CD4-positive, alpha-beta T cell treated with Interleukin-21 for 1 hour (primary cell): Measurements from ENCODE around the gene FSTL3.
"Not testable (repeated sequence)": the region's sequence is repeated elsewhere in the genome, so short reads cannot be mapped to it uniquely, and the experiment has no call there.

Experiments used
- DNase-seq: peaks from one replicate; pipeline ENCODE4 v3.0.0-alpha.2; 2020

FSTL3 gene

GRCh38 chr19:682678-683320 is 6.6 kb downstream of the FSTL3 start:
- DNase-seq: no peak

- DNase-seq: no peak
Measured at GRCh38 chr19:685454-685931, 9.3 kb downstream of the FSTL3 start.

- no peak for DNase-seq
Measured at GRCh38 chr19:686589-687297, 10.6 kb downstream of the FSTL3 start.

- no peak for DNase-seq
Measured at GRCh38 chr19:687569-688166, 11.5 kb downstream of the FSTL3 start.

- DNase-seq: no peak
Measured at GRCh38 chr19:688214-688613, 12.0 kb downstream of the FSTL3 start.

- no peak for DNase-seq
Measured at GRCh38 chr19:688992-689391, 12.8 kb downstream of the FSTL3 start.

GRCh38 chr19:690203-690602 is 14.0 kb downstream of the FSTL3 start:
- no peak for DNase-seq

- DNase-seq: no peak
Measured at GRCh38 chr19:694481-695351, 18.5 kb downstream of the FSTL3 start.

DNA sequence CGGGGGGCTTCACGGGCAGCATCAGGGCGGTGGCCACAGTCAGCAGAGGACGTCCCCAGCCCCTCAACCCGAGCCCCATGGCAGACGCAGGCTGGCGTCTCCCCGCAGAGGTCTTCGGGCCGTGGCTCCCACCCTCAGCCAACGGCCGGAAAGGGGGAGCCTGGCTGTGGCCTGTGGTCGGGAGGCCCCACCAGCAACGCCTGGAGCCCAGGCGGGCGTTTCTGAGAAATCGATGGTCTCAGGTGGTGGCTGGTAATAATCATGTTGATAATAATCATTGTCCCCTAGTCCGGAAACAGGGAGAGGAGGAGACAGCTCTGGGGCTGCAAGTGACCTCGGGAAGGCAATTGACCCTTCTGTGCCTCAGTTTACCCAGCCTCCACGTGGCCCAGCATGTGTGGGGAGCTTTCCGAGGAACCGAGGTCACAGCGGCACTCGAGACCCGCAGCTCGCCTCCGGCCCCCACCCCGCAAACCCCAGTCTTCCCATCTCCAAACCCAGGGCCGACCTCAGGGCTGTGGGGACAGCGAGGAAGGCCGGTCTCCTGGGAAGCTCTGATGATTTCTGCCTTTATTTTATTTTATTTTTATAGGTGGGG is 19.3 kb downstream of the FSTL3 start, which contains the start of gene PRSS57:
Gene PRSS57 (minus strand): TSS at position 101 of the 598 bp plus-strand sequence. CDS start 22 bp downstream, at position 79.
- no peak for DNase-seq

DNA sequence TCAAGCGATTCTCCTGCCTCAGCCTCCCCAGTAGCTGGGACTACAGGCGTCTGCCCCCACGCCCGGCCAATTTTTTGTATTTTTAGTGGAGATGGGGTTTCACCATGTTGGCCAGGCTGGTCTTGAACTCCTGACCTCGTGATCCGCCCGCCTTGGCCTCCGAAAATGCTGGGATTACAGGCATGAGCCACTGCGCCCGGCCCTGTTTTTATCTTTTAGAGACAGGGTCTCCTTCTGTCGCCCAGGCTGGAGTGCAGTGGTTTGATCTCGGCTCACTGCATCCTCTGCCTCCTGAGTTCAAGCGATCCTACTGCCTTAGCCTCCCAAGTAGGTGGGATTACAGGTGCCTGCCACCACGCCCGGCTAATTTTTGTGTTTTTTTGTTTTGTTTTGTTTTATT is 22.3 kb downstream of the FSTL3 start:
- not testable (repeated sequence) for DNase-seq

DNA sequence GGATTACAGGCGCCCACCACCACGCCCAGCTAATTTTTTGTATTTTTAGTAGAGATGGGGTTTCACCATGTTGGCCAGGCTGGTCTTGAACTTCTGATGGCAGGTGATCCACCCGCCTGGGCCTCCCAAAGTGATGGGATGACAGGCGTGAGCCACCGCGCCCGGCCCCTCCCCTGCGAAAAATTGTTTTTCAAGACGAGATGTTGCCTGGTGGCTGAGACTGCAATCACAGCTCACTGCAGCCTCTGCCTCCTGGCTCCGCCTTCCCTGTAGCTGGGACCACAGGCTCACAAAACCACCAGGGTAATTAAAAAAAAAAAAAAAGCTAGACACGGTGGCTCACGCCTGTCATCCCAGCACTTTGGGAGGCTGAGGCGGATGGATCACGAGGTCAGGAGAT is 23.7 kb downstream of the FSTL3 start:
- not testable (repeated sequence) for DNase-seq

DNA sequence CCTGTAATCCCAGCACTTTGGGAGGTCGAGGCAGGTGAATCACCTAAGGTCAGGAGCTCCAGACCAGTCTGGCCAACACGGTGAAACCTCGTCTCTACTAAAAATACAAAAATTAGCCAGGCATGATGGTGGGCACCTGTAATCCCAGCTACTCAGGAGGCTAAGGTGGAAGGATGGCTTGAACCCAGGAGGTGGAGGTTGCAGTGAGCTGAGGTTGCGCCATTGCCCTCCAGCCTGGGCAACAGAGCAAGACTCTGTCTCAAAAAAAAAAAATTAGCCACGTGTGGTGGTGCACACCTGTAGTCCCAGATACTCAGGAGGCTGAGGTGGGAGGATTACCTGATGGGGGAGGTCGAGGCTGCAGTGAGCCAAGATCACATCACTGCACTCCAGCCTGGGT is 26.7 kb downstream of the FSTL3 start:
- not testable (repeated sequence) for DNase-seq

GRCh38 chr19:703329-703650 is 27.1 kb downstream of the FSTL3 start:
- no peak for DNase-seq

- DNase-seq: peak; percentile 65
Measured at GRCh38 chr19:703651-704446, 27.7 kb downstream of the FSTL3 start.

GRCh38 chr19:704447-704741 is 28.2 kb downstream of the FSTL3 start:
- DNase-seq: no peak

DNA sequence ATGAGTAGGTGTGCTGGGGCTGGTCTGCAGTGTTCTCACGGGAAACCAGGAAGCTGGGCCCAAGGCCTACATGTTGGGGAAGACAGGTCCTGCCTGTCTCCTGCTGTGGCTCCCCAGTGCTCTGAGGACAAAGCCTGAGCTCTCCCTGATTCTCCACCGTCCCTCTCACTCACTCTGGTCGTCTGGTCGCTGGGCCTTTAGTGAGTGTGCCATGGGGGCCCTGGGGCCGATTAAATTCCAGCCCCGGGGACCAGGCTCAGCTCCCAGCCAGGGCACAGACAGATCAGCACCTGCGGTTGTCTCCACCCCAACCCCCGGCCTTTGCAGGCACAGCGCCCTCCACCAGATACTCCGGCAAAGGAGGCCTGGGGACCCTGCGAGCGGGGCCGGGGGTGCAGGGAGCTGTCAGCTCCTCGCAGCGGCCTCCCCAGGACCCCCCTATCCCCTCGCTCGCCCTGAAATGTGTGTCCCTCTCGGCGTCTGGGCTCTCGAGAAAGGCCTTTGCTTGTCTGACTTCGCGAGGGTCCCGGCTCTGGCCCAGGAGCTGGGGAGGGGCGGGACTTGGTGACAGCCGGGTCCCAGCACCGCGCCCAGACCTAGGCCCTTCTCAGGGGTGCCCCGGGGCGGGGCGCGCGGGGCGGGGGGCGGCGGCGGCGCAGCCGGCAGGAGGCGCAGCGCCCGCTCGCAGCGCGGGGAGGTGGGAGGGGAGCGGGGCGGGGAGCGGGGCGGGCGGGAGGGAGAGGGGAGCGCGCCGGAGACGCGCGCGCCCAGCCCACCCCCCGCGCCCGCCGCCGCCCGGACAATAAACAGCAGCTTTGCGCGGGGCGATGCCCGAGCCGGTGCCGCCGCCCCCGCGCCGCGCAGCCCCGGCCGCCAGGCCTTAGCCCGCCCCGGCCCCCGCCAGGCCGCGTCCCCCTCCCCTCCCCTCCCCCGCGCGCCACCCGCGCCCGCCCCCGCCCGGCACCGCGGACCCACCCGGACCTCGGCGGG is 32.3 kb downstream of the FSTL3 start, which contains the start of gene PALM:
Gene PALM (plus strand): TSS at position 782 of the 990 bp plus-strand sequence. CDS start 212 bp downstream, outside the sequence.
- DNase-seq: no peak

DNA sequence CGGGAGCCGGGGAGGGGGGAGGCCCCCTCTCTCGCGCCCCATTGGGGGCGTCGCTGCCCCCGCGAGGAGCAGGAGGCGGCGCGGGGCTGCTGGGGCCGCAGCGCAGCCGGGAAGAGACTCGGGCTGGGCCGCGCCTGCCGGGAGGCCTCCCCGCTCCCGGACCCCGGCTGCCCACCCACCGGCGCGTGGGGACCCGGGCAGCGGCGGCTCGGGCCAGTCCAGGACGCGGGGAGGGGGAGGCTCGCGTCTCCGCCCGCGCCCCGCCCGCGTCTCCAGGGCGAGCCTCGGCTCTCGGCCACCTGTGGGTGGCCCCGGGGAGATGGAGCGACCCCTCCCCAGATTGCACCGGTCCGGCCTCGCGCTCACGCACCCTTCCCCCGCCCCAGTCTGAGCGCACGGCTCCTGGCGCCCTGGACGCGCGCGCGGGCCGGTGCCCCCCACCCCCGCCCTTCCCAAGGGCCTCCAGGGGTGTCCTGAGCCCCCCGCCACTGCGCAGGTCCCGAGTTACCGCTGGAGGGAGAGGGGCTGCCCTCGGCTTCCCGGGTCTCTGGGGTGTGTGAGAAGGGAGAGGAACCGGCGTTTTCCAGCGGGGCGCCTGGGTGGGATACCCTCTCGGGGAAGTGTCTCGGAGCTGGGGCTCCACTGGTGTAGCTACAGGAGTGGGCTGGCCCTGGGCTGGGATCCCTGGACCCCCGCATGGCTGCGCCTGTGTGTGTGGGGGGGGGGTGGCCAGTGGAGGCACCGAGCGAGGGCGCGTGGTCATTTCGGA is 33.2 kb downstream of the FSTL3 start:
- no peak for DNase-seq

DNA sequence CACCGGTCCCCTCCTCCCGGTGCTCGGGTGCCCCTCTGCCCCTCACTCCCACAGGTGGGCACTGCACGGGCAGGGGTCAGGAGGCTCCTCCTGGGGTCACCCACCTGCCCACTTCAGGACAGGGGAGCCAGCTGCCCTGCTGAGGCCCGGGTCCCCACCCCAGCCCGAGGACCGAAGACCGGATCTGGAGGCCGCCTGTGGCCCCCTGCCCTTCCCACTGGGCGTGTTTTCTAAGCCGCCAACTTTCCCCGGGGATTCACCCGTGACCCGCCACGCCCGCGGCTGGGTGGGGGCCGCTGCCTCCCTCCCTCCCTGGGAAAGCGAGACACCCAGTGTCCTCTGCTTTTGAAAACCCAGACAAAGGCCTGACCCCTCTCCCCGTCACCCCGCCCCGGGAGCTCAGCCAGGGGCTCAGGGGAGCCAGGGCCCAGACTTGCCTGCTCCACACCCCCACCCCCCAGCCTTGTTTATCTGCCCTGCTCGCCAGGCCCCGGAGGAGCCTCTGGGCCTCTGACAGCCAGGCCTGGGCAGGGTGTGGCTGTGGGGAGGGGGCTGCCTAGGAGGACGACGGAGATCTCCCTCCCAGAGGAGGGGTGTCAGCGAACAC is 33.9 kb downstream of the FSTL3 start:
- DNase-seq: no peak

GRCh38 chr19:710767-711166 is 34.6 kb downstream of the FSTL3 start:
- no peak for DNase-seq
